Measurements from ENCODE around the gene ANO2.

The ANO2 gene

GRCh38 chr12:5945071-5946008 lies at the start of gene ANO2:
TSS of gene ANO2 (minus strand) at chr12:5945259. CDS start at chr12:5945217, 42 bp downstream.
- DNase-seq (ENCODE audit: low read depth in 3 of 3) = no peak

GRCh38 chr12:5989621-5990020 lies 44.6 kb upstream of the ANO2 start:
- no peak for DNase-seq (ENCODE audit: low read depth in 3 of 3)

DNA sequence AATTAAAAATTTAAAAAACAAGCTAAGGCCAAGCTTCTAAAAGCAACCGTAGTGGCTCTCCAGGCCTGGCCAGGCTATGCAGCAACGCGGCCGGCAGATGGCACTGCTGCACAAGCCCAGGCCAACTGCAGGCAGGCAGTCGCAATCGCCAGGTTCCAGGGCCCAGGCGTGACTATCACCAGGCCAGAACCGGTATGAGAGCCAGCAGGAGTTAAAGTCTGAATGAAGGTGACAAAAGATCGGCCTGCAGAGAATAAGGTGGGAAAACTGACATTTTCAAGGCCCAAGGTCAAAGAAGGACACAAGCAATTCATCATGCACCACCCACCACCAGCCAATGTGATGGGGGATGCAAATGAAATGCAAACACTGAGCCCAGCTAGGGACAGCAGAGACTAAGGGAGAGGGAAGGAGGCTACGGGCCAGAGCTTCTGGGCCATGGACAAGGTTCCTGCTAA lies 43.6 kb upstream of the ANO2 start:
- DNase-seq (ENCODE audit: low read depth in 3 of 3) = peak; percentile 36 to 60 (median 46)

GRCh38 chr12:5988088-5988487 lies 43.0 kb upstream of the ANO2 start:
- DNase-seq (ENCODE audit: low read depth in 3 of 3) = no peak

DNA sequence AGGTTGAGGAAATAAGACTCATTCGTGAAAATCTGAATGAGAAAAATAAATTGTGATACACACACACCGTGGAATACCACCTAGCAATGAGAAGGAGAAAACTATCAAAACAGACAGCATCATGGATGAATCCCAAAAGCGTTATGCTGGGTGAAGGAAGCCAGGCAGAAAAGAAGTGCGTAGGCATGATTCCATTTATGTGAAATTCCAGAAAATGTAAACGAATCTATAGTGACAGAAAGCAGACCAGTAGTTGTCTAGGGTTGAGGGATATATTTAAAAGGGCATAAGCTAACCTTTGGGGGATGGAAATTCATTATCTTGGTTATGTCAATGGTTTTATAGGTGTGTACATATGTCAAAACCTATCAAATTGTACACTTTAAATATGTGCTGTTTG lies 42.5 kb upstream of the ANO2 start:
- no peak for DNase-seq (ENCODE audit: low read depth in 3 of 3)

DNA sequence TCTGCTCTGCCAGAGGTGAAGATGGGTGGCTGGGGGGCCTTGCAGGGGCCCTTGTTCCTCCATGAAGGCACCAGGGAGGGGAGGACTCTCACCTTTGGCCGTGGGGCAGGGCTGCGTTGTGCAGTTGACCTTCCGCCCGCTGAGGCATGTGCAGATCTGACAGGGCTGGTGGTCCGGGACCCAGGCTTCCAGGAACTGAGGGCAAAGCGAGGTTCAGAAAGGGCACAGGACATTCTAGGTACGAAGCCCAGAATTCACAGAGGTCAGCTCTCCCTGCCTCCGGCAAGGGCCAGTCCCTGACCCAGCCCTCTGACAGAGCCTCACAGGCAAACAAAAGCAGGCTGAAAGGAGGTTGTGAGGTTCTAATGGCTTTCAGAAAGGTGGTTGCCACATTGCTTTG lies 40.4 kb upstream of the ANO2 start:
- DNase-seq (ENCODE audit: low read depth in 3 of 3) = no peak

DNA sequence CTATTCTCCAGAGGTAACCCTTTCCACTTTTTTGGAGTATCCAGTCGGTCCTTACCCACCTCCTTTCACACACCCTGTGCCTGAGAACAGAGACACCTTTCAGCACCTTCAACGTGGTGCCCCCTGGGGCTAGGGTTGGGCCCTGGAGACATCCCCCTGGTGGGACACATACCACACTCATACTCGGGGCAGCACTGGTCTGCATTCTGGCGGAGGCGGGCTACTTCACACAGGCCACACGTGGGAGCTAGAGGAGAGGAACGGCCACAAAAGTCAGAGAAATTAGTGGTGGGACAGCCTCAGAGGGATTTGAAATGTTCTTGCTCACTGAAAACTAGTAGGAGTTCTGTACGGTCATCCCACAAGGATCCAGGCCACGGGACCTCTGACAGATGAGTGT lies 39.8 kb upstream of the ANO2 start:
- no peak for DNase-seq (ENCODE audit: low read depth in 3 of 3)

- DNase-seq (ENCODE audit: low read depth in 3 of 3) = no peak
Observed at GRCh38 chr12:5982106-5982505, 37.0 kb upstream of the ANO2 start.

DNA sequence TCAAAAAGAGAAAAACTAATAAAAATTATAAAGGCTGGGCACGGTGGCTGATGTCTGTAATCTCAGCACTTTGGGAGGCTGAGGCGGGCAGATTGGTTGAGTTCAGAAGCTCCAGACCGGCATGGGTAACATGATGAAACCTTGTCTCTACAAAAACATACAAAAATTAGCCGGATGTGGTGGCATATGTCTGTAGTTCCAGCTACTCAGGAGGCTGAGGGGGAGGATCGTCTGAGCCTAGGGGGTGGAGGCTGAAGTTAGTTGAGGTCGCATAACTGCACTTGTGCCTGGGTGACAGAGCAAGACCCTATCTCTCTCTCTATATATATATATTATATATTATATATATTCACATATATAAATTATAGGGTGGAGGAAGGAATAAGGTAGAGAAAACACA lies 32.5 kb upstream of the ANO2 start:
- no peak for DNase-seq (ENCODE audit: low read depth in 3 of 3)

GRCh38 chr12:5976711-5977110 lies 31.7 kb upstream of the ANO2 start:
- DNase-seq (ENCODE audit: low read depth in 3 of 3) = no peak

DNA sequence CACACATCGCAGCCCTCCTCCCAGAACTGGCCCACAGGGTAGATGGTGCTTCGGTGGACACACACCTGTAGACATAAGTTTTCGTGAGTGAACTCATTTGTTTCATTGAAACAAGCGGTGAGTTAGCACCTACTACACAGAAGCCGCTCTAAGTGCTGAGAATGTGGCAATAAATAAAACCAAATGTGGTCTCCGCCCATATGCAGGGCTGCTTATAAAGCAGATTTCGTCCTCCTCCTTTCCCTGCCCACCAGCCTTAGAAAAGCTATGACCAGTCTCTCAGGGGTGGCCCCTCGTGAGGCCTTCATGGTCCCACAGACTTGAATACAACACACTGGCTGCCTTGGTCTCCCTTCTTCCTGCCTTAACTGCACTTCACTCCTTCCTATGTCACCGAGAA lies 31.1 kb upstream of the ANO2 start:
- DNase-seq (ENCODE audit: low read depth in 3 of 3) = no peak

GRCh38 chr12:5973461-5974115 lies 28.5 kb upstream of the ANO2 start:
- DNase-seq (ENCODE audit: low read depth in 3 of 3) = no peak

DNA sequence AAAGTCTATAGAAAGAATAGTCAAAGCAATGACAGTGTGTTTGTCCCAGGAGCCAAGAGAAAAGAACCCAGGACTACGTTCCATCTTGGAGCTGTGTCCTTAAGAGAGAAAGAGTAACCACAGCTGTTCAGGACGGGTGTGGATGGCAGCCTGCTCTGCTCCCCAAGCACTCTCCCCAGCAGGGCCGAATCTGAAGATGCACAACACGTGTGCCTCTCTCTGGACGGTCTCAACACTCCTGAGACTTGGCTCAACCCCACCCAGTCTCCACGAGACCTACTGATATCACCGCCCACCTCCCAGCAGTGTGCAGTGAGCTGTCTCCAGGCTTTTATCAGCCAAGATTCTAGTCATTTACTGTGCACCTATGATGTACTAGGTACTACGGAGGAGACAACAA lies 27.3 kb upstream of the ANO2 start:
- DNase-seq (ENCODE audit: low read depth in 3 of 3) = no peak

GRCh38 chr12:5971194-5971850 lies 26.3 kb upstream of the ANO2 start:
- no peak for DNase-seq (ENCODE audit: low read depth in 3 of 3)

DNA sequence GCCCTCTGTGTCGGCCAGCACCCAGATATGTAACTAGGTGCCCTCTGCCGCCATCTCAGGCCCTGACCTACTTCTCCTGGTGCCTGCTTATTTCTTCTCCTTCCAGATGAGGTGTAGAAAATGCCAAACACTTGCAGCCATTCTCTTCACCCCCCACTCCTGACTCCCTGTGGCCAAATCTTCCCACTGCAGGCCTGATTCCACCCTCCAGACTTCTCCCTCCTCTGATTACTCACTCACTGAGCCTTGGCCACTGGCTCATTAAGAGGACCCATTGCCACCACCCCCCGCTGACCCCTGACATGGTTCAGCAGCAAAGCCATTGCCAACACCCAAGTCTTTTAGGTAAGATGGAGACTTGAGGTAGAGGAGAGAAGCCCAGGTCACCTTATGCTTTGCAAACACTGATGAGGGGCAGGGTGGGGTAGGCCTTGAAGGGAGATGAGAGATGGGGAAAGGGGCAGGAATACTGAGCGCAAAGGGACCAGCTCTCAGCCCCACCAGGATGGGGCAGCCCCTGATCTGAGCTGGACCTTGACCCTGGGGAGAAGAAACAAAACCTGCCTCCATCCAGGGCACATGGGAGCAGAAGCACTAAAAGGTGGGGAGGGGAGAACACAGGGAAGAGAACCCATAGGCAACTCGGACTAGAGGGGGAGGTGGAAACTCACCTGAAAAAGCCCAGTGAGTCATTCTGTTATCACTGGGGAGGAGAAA lies 25.1 kb upstream of the ANO2 start:
- DNase-seq (ENCODE audit: low read depth in 3 of 3) = no peak

DNA sequence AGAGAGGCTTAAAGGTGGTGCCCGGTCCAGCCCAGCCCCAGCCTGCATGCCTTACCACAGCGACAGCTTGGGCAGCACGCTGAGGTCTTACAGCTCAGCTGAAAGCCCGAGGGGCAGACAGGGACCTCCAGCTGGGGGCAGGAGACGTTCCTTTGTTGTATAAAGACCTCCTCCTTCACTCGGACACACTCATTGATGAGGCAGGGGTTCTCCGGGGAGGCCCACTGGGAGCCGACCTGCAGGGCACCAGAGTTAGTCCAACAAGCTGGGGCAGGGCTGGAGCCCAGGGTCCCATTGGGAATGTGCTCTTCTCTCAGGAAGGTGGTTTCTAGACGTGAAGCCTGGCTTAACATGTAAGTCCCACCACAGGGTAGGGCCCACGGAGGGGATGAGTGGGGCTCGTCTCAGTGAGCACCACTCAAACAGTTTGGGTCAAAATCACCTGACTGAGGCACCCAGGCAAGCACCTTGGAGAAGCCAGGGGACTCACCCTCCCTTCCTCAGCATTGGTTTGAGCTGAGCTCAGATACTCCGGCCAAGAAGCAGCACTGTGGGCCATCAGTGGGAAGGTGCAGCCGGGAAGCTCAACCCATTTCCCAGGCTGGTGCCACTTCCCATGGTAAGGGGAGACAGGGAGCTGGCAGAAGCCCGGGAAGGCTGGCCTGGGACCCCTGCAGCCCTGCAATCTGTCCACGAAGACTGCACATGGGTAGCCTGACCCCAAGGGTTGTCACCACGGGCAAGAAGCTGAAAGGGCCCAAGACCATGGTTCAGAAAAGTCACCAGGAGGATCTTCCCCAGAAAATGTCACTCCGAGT lies 24.3 kb upstream of the ANO2 start:
- DNase-seq (ENCODE audit: low read depth in 3 of 3) = no peak

- no peak for DNase-seq (ENCODE audit: low read depth in 3 of 3)
Observed at GRCh38 chr12:5967645-5968415, 22.8 kb upstream of the ANO2 start.

DNA sequence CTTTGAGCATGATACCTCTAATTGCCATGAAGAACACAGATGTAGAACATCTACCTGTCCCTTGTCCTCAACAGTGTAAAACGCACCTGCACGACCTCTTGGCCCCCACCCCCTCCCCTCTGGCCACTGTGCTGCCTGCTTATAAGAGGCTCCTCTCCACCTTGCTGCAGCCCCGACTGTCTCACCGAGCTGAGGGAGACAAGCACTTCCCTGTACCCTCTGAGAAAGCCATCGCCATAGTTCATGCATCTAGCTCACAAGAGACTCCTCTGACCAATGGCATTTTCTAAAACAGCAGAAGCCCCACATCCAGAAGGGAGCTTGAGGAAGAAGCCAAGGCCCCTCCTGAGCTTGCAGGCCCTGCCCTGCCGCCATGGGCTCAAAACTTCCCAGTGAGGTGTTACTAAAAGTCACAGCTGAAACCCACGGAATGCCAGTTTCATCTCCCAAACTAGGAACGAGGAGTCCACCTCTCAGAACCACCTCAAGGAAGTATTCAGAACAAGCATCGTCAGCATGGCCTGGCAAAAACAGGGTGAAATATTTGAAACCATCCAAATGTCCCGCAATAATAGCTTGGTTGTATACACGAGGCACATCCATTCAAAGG lies 21.5 kb upstream of the ANO2 start:
- DNase-seq (ENCODE audit: low read depth in 3 of 3) = no peak

- peak; percentile 2 to 20 (median 14) for DNase-seq (ENCODE audit: low read depth in 3 of 3)
Observed at GRCh38 chr12:5965950-5966383, 20.9 kb upstream of the ANO2 start.

Measured in stimulated activated CD4-positive, alpha-beta T cell treated with anti-CD3 and anti-CD28 coated beads, TNF-alpha, amount 100 ng/mL, for 4 hours (primary cell).